Neural progenitor cell (in vitro differentiated cells): Measurements from ENCODE around the gene PTBP3. TPM values are rescaled to one million over a fixed set of nuclear protein-coding genes. Genes with fewer than 3 reads are reported as not detected.

ENCODE experiments used
- DNase-seq: peaks from one replicate; pipeline ENCODE4 v3.0.0-alpha.2; 2016; ENCODE audit warnings: low spot score
- H2AFZ ChIP-seq: fragments of 200-600 bp; sonication (generic); replicated peaks from 2 replicates; pipeline ENCODE4 v1.6.1; 2016; ENCODE audit warnings: antibody characterized with exemption
- H3F3A ChIP-seq: fragments of 200-600 bp; sonication (generic); 2 replicates; pipeline ENCODE4 v1.6.1; 2016; ENCODE audit warnings: antibody characterized with exemption, low read depth
- H3K27ac ChIP-seq: fragments of 200-600 bp; sonication (generic); 2 replicates; pipeline ENCODE4 v1.5.1; 2016; ENCODE audit warnings: mild to moderate bottlenecking
- H3K27me3 ChIP-seq: fragments of 200-600 bp; sonication (generic); 2 replicates; pipeline ENCODE4 v1.6.1; 2016; ENCODE audit warnings: mild to moderate bottlenecking, moderate library complexity
- H3K36me3 ChIP-seq: fragments of 200-600 bp; sonication (generic); 2 replicates; pipeline ENCODE4 v1.5.1; 2016
- H3K4me1 ChIP-seq: fragments of 200-600 bp; sonication (generic); 2 replicates; pipeline ENCODE4 v1.6.1; 2016; ENCODE audit warnings: mixed run types
- H3K4me2 ChIP-seq: fragments of 200-600 bp; sonication (generic); 2 replicates; pipeline ENCODE4 v1.6.1; 2016
- H3K4me3 ChIP-seq: fragments of 200-600 bp; sonication (generic); 2 replicates; pipeline ENCODE4 v1.5.1; 2016
- H3K79me2 ChIP-seq: fragments of 200-600 bp; sonication (generic); 2 replicates; pipeline ENCODE4 v1.6.1; 2016; ENCODE audit warnings: low read depth
- H3K9ac ChIP-seq: fragments of 200-600 bp; sonication (generic); 2 replicates; pipeline ENCODE4 v1.6.1; 2016
- H3K9me3 ChIP-seq: fragments of 200-600 bp; sonication (generic); 2 replicates; pipeline ENCODE4 v1.5.1; 2016; ENCODE audit warnings: low read depth
- H4K20me1 ChIP-seq: fragments of 200-600 bp; sonication (generic); 2 replicates; pipeline ENCODE4 v1.6.1; 2016; ENCODE audit warnings: low read depth
- H3K27ac Mint-ChIP-seq: 3 replicates; pipeline ENCODE4 v1.8.0; 2021; ENCODE audit warnings: mixed read lengths
- H3K27me3 Mint-ChIP-seq: 2 replicates; pipeline ENCODE4 v1.8.0; 2022; ENCODE audit warnings: low read depth, mild to moderate bottlenecking, inconsistent platforms, moderate library complexity, mixed read lengths; ENCODE audit not compliant: insufficient read depth
- H3K36me3 Mint-ChIP-seq: 3 replicates; pipeline ENCODE4 v1.8.0; 2021; ENCODE audit warnings: mixed read lengths
- H3K4me1 Mint-ChIP-seq: 3 replicates; pipeline ENCODE4 v1.8.0; 2021; ENCODE audit warnings: mixed read lengths
- H3K4me3 Mint-ChIP-seq: 3 replicates; pipeline ENCODE4 v1.8.0; 2021; ENCODE audit warnings: mild to moderate bottlenecking, moderate library complexity, mixed read lengths
- H3K9me3 Mint-ChIP-seq: 3 replicates; pipeline ENCODE4 v1.8.0; 2020; ENCODE audit warnings: mixed read lengths
- EZH2 ChIP-seq: fragments of 200-600 bp; sonication (generic); IDR thresholded peaks from 2 replicates; pipeline ENCODE4 v1.6.1; 2017; ENCODE audit warnings: antibody characterized with exemption, mild to moderate bottlenecking, moderate library complexity
- EZH2phosphoT487 ChIP-seq: fragments of 200-600 bp; sonication (generic); IDR thresholded peaks from 2 replicates; pipeline ENCODE4 v1.6.1; 2017; ENCODE audit warnings: antibody characterized with exemption
- total RNA-seq: library from RNA; depleted of rRNA; stranded (reverse); fragments of >200 nt; gene quantifications from 2 replicates; pipeline ENCODE4 v1.2.3, GENCODE V29; 2015; ENCODE audit warnings: low replicate concordance
- TF ChIP-seq, protein P1 (sequence below): fragments of 200-600 bp; sonication (generic); IDR thresholded peaks from 2 replicates; pipeline ENCODE4 v1.5.1; 2017; ENCODE audit warnings: antibody characterized with exemption, mild to moderate bottlenecking

Gene PTBP3
- total RNA-seq, 1 donor from 2014 or later = 84.7 TPM

DNA sequence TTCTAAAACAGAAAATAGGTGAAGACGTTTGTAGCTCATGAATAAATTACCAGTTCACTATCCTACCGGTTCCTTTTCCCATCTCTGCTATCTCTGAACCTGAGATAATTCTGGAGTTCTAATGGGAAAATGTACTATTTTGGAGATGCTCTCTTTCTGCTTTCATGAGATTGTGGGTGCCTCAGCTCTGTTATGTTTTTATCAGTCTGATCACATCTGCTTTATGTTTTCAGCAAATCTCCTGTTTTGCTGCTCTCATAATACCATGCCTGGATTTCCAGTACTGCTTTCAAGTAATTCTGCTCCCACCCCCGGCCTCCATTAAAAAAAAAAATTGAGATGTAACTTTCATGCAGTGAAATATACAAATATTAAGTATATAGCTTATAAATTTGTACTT, 149.2 kb downstream of the PTBP3 start:
- H3F3A ChIP-seq = peaks cover 2% of the 10 kb centered on the region
- no peak overlapping the region for H3K9ac ChIP-seq
- H3K27ac Mint-ChIP-seq = no peak overlapping the region
- no peak overlapping the region for H3K4me3 ChIP-seq
- no peaks in the 10 kb centered on the region for H3K9me3 ChIP-seq
- no peak overlapping the region for H3K4me3 Mint-ChIP-seq
- no peak overlapping the region for H2AFZ ChIP-seq
- no peak for DNase-seq
- no peaks in the 10 kb centered on the region for H3K36me3 ChIP-seq
- H4K20me1 ChIP-seq = no peaks in the 10 kb centered on the region
- H3K27me3 Mint-ChIP-seq = peaks cover 10% of the 10 kb centered on the region
- H3K27ac ChIP-seq = no peak overlapping the region
- TF ChIP-seq, protein P1, sequence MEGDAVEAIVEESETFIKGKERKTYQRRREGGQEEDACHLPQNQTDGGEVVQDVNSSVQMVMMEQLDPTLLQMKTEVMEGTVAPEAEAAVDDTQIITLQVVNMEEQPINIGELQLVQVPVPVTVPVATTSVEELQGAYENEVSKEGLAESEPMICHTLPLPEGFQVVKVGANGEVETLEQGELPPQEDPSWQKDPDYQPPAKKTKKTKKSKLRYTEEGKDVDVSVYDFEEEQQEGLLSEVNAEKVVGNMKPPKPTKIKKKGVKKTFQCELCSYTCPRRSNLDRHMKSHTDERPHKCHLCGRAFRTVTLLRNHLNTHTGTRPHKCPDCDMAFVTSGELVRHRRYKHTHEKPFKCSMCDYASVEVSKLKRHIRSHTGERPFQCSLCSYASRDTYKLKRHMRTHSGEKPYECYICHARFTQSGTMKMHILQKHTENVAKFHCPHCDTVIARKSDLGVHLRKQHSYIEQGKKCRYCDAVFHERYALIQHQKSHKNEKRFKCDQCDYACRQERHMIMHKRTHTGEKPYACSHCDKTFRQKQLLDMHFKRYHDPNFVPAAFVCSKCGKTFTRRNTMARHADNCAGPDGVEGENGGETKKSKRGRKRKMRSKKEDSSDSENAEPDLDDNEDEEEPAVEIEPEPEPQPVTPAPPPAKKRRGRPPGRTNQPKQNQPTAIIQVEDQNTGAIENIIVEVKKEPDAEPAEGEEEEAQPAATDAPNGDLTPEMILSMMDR = no peak
- TF ChIP-seq EZH2 = no peak
- TF ChIP-seq EZH2phosphoT487 = no peak
- no peaks in the 10 kb centered on the region for H3K27me3 ChIP-seq
- no peaks in the 10 kb centered on the region for H3K9me3 Mint-ChIP-seq
- peaks cover 11% of the 10 kb centered on the region for H3K4me1 Mint-ChIP-seq
- no peaks in the 10 kb centered on the region for H3K79me2 ChIP-seq
- H3K4me2 ChIP-seq = no peak overlapping the region
- H3K4me1 ChIP-seq = peaks cover 7% of the 10 kb centered on the region
- no peaks in the 10 kb centered on the region for H3K36me3 Mint-ChIP-seq

DNA sequence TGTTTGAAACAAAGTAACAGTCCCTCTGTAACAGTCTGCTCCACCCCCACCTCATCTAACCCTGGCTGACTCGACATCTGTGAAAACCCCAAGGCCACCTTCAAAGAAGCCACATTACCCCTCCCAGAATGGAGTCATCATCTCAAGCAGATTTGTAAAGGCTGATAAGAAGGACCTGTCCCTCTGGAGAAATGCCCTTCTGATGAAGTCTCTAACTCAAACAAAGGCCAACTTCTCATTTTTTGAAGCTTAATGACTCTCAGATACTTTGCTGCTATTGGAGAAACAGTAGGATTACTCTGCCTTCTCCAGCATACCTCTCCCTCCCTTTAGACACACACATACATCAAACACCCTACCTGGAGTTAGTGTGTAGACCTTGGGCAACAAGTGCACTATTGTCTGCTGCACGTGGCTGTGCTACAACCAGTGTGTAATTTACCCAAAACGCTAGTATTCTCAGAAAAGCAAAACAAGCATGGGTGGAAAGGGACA, 153.0 kb downstream of the PTBP3 start:
- H3K27me3 Mint-ChIP-seq = peaks cover 22% of the 10 kb centered on the region
- H4K20me1 ChIP-seq = no peaks in the 10 kb centered on the region
- peaks cover 9% of the 10 kb centered on the region for H3K4me1 Mint-ChIP-seq
- no peak overlapping the region for H3K9ac ChIP-seq
- H3K4me1 ChIP-seq = no peaks in the 10 kb centered on the region
- peaks cover 29% of the 10 kb centered on the region for H3K27me3 ChIP-seq
- H3K27ac ChIP-seq = no peak overlapping the region
- H3K36me3 Mint-ChIP-seq = no peaks in the 10 kb centered on the region
- no peaks in the 10 kb centered on the region for H3K36me3 ChIP-seq
- no peaks in the 10 kb centered on the region for H3K9me3 Mint-ChIP-seq
- no peak overlapping the region for H3K4me2 ChIP-seq
- H2AFZ ChIP-seq = no peak overlapping the region
- no peak for TF ChIP-seq EZH2
- no peak for TF ChIP-seq EZH2phosphoT487
- TF ChIP-seq, protein P1 = no peak
- DNase-seq = no peak
- H3K4me3 ChIP-seq = no peak overlapping the region
- H3K4me3 Mint-ChIP-seq = no peak overlapping the region
- no peaks in the 10 kb centered on the region for H3K79me2 ChIP-seq
- no peak overlapping the region for H3K27ac Mint-ChIP-seq
- H3F3A ChIP-seq = peaks cover 4% of the 10 kb centered on the region
- no peaks in the 10 kb centered on the region for H3K9me3 ChIP-seq

DNA sequence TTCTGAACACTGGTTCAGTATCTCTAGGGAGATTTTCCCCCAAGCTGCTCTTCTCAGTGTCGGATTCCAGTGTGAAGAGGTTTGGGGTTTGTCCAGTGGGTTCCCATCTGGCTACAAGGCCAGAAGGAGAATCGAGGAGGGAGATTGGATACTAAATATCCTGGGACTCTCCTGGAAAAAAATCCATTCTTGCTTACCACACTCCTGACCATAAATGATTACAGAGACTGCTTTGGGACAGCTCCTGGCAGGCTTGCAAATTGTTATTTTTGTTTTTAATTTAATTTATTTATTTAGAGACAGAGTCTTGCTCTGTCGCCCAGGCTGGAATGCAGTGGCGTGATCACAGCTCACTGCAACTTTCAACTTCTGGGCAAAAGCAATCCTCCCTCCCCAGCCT, 153.6 kb downstream of the PTBP3 start:
- Mint-ChIP-seq H3K27me3 (peaks cover 25% of the 10 kb centered on the region), H3K27ac (no peak overlapping the region)
- TF ChIP-seq EZH2phosphoT487 (no peak), EZH2 (no peak)
- TF ChIP-seq, protein P1 = no peak

More for the DNA sequence above, 153.6 kb downstream of the PTBP3 start:
- Histone ChIP-seq H3K9me3 (no peaks in the 10 kb centered on the region), H3K4me1 (no peaks in the 10 kb centered on the region), H3K27ac (no peak overlapping the region), H3K9ac (no peak overlapping the region), H3K4me2 (no peak overlapping the region), H3K4me3 (no peak overlapping the region), H3K27me3 (peaks cover 32% of the 10 kb centered on the region), H3F3A (peaks cover 4% of the 10 kb centered on the region), H3K79me2 (no peaks in the 10 kb centered on the region), H4K20me1 (no peaks in the 10 kb centered on the region), H2AFZ (no peak overlapping the region), H3K36me3 (no peaks in the 10 kb centered on the region)
- H3K36me3 Mint-ChIP-seq = no peaks in the 10 kb centered on the region
- no peak for DNase-seq
- no peak overlapping the region for H3K4me3 Mint-ChIP-seq
- no peaks in the 10 kb centered on the region for H3K9me3 Mint-ChIP-seq
- H3K4me1 Mint-ChIP-seq = peaks cover 11% of the 10 kb centered on the region
